Measurements from ENCODE around the gene NCDN. TPM values are rescaled to one million over a fixed set of nuclear protein-coding genes. Genes with fewer than 3 reads are reported as not detected.

NCDN gene
- total RNA-seq, 2 donors from 2014 or later = 14.3 to 20.1 TPM

DNA sequence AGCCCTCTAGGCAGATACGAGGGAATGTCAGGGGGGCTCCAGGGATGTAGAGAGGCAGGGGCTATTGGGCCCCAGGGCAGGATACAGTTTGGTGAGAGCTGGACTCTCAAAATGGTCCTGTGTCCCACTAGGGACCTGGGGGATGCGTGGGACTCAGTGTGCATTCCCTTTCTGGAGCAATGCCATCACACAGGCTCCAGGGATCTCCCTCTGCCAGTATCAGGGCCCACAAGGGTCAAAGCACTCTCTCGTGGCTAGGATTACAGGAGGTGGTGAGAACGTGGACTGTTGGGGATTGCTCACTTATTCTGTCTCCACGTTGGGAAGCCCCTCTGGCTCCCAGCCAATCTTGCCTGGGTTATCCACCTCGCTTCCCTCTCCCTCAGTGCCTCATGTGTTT lies 26.2 kb upstream of the NCDN start:
- intact Hi-C loops (cut with DNase I) = no loop called here
- no peaks in the 10 kb centered on the region for H3K4me1 ChIP-seq
- 82 to 89% methylated on average over 6 of the region's 6 CpGs for WGBS, 2 donors
- peaks cover 0 to 5% of the 10 kb centered on the region in 2 donors for H3K36me3 ChIP-seq (replicated peaks in 1 of 2; ENCODE audit: insufficient read depth in 1 of 2, low read depth in 2 of 2)
- H3K4me3 ChIP-seq = no peak overlapping the region
- no peak for DNase-seq
- TF ChIP-seq POLR2A (IDR thresholded peaks at IDR 0.05) (no peak), CTCF (IDR thresholded peaks at IDR 0.05) (no peak)
- ATAC-seq = no peak
- no peaks in the 10 kb centered on the region for H3K27me3 ChIP-seq
- H3K9me3 ChIP-seq = no peaks in the 10 kb centered on the region
- H3K27ac ChIP-seq = no peak overlapping the region

DNA sequence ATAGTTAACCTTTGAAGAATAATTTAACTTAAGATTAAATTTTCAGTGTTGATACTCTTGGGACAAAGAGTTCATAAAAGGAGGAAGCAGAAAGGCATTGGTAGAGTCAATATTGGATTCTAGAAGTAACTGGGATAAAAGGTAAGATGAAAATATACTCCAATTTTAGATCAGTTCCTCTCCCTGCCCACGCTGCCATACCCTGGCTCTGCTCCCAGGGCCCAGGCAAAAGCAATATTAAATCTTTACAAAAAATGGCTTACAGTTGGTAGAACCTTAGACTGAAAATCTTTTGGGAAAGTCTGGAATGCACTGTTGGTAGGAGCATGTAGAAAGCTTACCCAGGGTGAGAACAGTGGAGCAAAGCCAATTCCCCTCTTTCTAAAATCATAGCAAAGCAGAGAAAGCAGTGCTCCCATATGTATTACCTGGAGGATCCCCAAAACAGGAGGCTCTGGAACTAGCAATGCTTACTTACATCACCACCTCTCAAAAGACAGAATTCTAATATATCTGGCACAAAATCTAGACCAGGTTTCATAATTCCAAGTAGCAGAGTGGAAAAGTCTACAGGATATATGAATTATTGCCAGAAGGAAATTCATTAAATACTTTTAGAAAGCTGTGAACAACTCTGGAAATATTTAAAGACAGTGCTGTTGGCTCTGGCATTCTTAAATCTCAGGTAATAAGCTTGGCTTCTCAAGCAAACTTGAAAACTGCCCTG lies 24.9 kb upstream of the NCDN start:
- H3K36me3 ChIP-seq (replicated peaks in 1 of 2; ENCODE audit: insufficient read depth in 1 of 2, low read depth in 2 of 2) = peaks cover 0 to 5% of the 10 kb centered on the region in 2 donors
- no peak for ATAC-seq
- H3K4me1 ChIP-seq = peaks cover 7% of the 10 kb centered on the region
- H3K27me3 ChIP-seq = no peaks in the 10 kb centered on the region
- TF ChIP-seq CTCF (IDR thresholded peaks at IDR 0.05) (no peak), POLR2A (IDR thresholded peaks at IDR 0.05) (no peak)
- H3K9me3 ChIP-seq = no peaks in the 10 kb centered on the region
- 93 to 94% methylated on average over 1 of the region's 1 CpG for WGBS, 2 donors
- DNase-seq = no peak
- no peak overlapping the region for H3K4me3 ChIP-seq
- no peak overlapping the region for H3K27ac ChIP-seq
- intact Hi-C loops (cut with DNase I) = no loop called here

DNA sequence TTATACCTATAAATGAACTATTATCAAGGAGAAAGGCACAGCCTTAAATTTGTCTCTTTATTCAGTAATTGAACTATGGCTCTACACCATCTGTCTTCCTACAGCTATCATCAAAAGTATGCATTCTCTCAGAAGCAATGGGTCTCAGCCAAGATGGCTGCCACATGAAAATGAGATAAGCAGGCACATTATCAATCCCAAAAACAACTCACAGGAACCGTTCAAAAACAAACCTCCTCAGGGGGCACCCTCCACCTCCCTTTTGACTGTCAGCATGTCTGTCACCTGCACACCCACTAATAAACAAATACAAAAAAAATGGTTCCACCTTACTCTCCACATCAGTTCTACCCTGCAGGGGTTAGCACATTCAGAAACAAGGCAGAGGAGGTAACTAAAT lies 24.0 kb upstream of the NCDN start:
- Histone ChIP-seq H3K9me3 (no peaks in the 10 kb centered on the region), H3K36me3 (replicated peaks in 1 of 2; ENCODE audit: insufficient read depth in 1 of 2, low read depth in 2 of 2) (peaks cover 0 to 5% of the 10 kb centered on the region in 2 donors), H3K27ac (no peak overlapping the region), H3K4me1 (peaks cover 7% of the 10 kb centered on the region), H3K27me3 (no peaks in the 10 kb centered on the region), H3K4me3 (no peak overlapping the region)
- ATAC-seq = no peak
- intact Hi-C loops (cut with DNase I) = no loop called here
- WGBS, 2 donors = 10 to 25% methylated on average over 1 of the region's 1 CpG
- no peak for TF ChIP-seq CTCF (IDR thresholded peaks at IDR 0.05)
- DNase-seq = no peak

DNA sequence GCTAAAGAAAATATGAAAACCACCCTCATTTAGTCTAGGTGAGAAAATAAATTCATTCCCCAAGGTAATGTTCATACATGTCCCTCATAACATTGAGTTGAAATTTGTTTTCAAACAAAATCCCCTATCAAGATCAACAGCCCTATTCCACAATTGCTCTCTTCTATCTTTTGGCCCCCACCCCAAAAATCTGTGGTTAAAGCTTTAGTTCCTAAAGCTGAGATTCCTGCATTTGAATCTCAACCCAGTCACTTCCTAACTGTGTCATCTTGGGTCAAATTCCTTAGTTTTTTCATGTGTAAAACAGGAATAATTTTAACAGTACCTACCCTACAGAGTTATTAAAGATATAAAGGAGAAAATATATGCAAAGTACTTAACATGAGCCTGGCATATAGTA lies 22.4 kb upstream of the NCDN start:
- DNase-seq (no peak), ATAC-seq (no peak)
- no peak for TF ChIP-seq CTCF (IDR thresholded peaks at IDR 0.05)
- no peak for TF ChIP-seq POLR2A (IDR thresholded peaks at IDR 0.05)
- Histone ChIP-seq H3K27me3 (no peaks in the 10 kb centered on the region), H3K4me1 (peaks cover 22% of the 10 kb centered on the region), H3K36me3 (replicated peaks in 1 of 2; ENCODE audit: insufficient read depth in 1 of 2, low read depth in 2 of 2) (peaks cover 0 to 4% of the 10 kb centered on the region in 2 donors), H3K9me3 (no peaks in the 10 kb centered on the region), H3K27ac (no peak overlapping the region), H3K4me3 (no peak overlapping the region)
- intact Hi-C loops (cut with DNase I) = no loop called here

- DNase-seq (no peak), ATAC-seq (no peak)
- TF ChIP-seq CTCF (IDR thresholded peaks at IDR 0.05) = no peak
- no peak for TF ChIP-seq POLR2A (IDR thresholded peaks at IDR 0.05)
- no peaks in the 10 kb centered on the region for H3K36me3 ChIP-seq (replicated peaks in 1 of 2; ENCODE audit: insufficient read depth in 1 of 2, low read depth in 2 of 2)
- no peak overlapping the region for H3K4me3 ChIP-seq
- 88 to 90% methylated on average over 2 of the region's 2 CpGs for WGBS, 2 donors
- no peaks in the 10 kb centered on the region for H3K27me3 ChIP-seq
- H3K4me1 ChIP-seq = peaks cover 24% of the 10 kb centered on the region
- intact Hi-C loops (cut with DNase I) = no loop called here
- no peak overlapping the region for H3K27ac ChIP-seq
- no peaks in the 10 kb centered on the region for H3K9me3 ChIP-seq
Observed at GRCh38 chr1:35536556-35537162, 20.9 kb upstream of the NCDN start.
